HG03575 (cell line): ENCODE data around the gene RNF34.

Experiments used
- ATAC-seq: cut with Tn5 transposase; IDR thresholded peaks from one replicate; pipeline ENCODE4 v1.9.1; 2021; ENCODE audit not compliant: unreplicated experiment, insufficient number of reproducible peaks, low FRiP score; ENCODE audit errors: extremely low read depth

RNF34 gene

DNA sequence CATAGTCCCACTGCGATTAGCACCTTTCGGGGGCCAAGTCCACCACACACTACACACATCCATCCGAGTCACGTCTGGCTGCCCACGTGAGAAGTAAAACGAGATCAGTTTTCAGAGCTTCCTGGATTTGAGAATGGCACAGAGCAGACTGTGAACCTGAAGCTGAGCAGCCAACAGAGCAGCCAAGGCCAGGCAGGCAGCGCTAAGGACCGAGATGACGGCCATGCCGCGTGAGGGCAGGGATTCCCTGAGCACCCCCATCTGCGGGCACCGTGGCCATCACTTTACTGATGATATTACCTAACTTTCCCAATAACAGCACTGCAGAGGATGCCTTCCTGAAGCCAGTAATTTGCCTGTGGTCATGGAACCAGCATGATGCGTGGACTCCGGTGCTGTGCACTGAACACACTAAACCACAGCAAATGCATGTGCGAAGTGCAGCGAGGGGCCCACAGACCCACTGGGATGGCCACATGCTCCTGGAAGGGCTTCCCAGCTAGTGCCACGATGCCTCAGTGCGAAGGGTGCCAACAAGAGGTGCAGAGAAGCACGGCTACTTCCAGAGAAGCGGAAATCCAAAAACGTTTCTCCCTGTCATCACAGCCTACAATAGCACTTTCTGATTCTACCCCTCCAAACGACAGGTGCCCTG is 56.0 kb downstream of the RNF34 start:
- no peak for ATAC-seq

DNA sequence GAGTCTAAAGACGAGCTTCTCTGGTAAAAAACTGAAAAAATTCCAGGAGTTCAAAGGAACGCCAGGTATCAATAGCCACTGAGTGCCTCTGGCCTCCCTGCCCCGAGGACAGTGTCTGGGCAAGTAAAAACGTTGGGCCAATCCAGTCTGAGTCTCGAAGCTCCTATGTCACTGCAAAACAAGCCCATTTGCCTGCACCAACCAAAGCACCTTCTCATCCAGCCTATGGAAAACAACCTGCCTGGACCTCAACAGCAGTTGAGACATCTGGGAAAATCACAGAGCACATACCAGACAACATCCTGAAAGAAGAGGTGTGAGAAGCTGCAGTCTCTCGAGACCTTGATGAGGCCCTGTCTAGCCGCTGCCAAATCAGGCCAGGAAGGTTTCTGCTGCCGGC is 56.6 kb downstream of the RNF34 start:
- no peak for ATAC-seq

DNA sequence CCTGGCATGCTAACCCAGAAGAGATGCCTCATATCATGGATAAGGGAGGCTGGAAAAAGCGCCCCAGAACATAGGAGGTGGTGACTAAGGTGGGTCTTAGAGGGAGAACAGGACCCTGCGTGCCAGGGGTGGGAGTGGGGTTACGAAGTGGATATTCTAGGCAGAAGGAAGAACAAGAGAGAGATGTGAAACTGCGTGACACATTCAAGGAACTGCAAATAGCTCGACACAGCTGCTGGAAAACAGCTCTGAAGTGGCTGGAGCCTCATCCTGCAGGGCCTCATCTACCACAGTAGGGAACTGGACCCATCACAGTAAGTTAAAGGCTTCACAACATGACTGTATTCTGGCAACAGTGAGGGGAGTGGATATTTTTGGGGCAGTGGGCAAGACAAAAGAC is 61.1 kb downstream of the RNF34 start:
- ATAC-seq, result no peak

DNA sequence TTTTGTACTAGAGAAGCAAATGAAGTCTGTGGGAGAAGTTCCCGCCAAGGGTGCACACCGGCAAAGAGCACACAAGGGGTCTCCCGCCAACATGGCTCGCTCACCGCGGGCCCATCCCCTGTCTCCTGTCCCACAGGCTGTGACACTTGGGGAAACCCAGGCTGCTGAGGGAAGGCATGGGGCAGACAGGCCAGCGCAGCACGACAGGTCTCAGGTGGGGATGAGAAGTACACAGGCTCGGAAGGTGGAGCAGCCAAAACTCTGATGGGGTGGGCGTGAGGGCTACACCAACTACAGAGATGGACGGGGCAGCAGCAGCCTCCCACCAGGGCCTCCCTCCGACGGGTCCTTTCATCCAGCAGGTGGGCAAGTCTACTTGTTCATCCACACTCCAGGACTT is 64.4 kb downstream of the RNF34 start:
- ATAC-seq, result no peak

DNA sequence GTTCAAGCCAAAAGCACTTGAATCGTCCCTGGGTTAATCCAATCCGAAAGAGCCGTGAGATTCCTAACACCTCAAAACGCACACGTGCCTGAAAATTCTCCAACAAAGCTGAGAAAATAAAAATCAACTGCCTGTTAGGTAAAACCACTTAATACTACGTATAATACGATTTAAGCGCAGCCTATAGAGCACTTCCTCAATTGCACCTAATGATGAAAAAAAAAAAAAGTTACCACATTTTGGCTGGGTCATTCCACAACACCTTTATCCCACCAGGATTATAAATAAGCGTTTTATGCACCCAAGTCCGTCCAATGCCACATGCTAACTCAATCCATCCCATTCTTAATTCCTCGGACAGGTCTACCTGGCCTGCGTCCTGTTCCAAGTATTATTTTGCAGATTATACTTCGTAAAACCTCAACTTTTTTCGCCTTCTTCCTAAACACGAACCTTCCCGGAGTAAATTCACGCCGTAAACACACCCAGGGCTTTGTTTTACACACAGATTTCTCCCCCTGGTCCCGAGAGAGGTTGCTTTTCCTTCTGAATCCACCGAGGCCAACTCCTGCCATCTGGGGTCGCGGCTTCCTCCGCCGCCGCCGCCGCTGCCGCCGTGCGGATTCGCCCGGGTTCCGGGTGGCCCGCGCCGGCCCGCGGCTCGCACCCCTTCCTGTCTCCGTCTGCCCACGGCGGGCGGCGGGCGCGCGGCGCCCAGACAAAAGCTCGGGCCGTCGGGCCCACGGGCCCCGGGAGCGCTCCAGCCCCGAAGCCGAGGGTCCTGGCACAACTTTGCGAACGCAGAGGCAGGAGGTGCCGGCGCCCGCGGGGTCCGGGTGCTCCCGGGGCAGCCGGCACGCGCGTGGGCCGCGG is 66.2 kb downstream of the RNF34 start:
- no peak for ATAC-seq

DNA sequence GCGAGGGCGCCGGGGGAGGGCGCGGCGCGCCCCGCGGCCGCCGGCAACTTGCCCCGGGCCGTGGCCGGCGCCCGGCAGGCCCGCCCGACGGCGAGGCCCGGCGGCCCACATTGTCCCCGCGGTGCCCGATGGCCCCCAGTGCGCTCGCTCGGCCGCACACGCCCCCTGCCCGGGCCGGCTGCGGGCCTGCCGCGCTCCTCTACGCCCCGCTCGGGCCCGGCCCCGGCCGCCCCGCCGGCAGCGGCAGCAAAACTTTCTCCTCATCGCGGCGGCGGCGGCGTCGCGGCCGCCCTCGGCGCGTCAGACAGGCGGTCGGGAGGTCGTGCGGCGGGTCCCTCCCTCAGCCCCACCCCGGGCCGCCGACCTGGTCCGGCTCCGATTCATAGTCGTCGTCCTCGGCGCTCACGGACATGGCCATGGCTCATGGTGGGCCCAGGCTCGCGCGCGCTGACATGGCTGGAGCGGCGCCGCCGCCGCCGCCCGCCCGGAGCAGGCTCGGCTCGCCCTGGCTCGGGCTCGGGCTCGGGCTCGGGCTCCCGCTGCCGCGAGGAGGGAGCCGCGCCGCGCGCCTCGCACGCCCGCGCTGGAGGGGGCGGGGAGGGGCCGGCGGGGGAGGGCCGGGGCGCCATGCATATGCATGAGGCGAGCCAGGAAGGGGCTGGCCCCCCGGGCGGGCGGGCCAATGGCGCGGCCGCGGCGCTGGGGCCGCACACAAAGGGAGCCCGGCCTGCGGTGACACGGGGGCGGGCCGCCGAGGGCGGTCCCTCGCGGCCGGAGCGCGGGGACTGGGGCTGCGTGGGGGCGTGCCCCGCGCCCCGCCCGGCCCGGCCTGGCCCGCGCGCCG is 67.1 kb downstream of the RNF34 start:
- ATAC-seq, result peak; percentile 35

DNA sequence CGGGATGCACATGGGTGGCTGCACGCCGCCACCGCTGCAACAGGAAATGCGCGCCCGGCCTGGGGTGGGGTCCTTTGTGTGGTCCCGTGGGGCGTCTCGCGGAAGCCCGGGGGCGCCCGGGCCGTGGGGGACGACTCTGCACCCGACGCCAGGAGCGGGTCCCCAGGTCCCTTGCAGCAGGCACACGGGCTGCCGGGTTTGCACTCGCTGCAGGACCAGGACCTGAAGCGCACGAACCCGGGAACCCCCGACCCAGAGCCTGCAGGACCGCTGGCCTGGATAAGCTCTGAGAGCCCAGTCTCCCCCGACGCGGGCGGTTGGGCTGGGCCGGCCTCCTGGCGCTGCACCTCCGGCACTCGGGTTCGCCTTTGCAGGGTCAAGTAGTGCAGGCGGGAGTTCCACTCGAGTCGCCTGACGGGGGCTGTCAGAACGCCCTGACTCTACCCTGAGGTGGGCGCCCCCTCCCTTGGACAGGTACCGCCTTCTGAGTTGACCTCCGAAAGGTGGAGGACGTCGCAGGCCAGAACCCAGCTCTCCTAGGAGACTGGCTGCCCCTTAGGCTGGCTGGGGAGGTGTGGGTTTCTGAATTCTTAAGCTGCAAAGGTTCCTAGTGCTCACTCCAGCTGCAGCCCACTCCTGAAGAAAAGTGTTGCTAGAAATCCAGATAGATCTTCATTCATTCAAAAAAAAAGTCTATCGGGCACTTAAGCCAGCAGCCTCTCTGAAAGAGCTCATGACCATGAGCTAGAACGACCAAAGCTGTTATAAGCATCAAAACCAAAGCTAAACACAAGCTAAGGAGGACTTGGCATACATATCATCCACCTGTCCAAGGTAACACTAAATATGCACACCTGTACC is 68.0 kb downstream of the RNF34 start:
- peak; percentile 22 for ATAC-seq

DNA sequence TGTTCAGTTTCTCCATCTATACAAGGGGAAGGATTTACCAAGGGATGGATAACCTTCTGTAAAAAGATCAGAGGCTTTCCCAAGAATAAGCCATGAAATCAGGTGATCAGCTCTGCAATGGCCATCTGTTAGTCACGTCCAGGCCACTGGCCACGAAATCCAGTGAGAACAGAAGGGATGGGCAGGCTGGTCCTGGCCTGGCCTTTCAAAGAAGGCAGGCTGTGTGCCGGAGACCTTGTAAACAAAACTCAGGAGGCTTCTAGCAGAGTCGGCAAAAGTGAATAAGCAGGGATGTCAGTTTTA is 68.5 kb downstream of the RNF34 start:
- no peak for ATAC-seq

DNA sequence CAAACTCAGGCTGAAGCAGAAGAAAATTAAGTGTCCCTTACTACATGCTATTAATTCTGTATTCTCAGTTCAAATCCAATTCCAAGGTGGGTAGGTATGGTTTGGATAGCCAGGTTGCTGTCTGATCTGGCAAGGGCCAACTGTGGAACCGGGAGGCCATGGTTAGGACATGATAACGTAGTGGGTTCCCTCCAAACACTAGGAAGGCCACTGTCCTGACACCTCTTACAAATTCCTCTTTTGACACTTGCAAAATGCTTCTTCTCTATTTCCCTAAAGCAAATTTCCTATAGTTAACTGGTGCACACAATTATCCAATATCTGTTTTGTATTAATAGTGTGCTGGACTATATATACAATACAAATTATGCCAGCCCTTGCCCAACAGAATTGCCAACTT is 70.8 kb downstream of the RNF34 start:
- no peak for ATAC-seq

DNA sequence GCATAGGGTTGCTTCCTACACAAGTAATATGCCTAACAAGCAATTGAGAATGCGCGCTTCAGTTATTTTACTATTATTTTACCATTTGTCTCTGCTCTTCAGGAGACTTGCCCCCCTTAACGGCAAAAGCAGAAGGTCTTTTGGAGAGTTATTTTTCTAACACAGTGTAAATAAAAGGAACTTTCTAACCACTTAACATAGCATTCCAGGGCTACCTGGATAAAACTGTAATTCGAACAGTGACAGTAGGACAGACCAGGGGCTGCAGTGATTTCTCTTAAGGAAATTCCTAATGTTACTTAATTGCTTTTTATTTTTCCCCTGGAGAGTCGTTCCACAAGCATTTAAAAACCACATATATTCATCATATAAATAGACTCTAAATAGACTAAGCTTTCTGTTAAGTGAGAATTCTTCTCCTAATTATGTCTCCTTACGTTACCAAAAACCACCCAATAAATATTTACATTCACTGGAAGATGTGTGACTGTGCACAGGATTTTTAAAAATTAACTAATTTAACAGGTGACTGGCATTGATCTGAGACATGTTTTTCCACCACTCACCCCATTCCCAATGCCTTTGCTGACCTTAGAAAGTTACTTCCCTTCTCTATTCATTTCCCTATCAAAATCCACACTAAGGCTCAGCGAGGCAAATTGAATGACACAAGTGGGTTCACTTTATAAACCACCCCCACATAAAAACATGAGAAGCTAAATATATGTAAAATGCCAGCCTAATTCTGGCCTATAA is 72.4 kb downstream of the RNF34 start:
- no peak for ATAC-seq
